ENCODE measurements around the gene FOXF1.

GRCh38 chr16:86462334-86463084 is 47.8 kb upstream of the FOXF1 start:
- TF ChIP-seq, protein P1, sequence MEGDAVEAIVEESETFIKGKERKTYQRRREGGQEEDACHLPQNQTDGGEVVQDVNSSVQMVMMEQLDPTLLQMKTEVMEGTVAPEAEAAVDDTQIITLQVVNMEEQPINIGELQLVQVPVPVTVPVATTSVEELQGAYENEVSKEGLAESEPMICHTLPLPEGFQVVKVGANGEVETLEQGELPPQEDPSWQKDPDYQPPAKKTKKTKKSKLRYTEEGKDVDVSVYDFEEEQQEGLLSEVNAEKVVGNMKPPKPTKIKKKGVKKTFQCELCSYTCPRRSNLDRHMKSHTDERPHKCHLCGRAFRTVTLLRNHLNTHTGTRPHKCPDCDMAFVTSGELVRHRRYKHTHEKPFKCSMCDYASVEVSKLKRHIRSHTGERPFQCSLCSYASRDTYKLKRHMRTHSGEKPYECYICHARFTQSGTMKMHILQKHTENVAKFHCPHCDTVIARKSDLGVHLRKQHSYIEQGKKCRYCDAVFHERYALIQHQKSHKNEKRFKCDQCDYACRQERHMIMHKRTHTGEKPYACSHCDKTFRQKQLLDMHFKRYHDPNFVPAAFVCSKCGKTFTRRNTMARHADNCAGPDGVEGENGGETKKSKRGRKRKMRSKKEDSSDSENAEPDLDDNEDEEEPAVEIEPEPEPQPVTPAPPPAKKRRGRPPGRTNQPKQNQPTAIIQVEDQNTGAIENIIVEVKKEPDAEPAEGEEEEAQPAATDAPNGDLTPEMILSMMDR (IDR thresholded peaks at IDR 0.05; ENCODE audit: borderline replicate concordance, extremely low read depth, low read length, poor library complexity, severe bottlenecking) = no peak
- TF ChIP-seq EZH2 (IDR thresholded peaks at IDR 0.05; ENCODE audit: borderline replicate concordance, low read depth, low read length, severe bottlenecking) = no peak
